IMR-90 (cell line): ENCODE data around the gene AGFG1. TPM values are rescaled to one million over a fixed set of nuclear protein-coding genes. Genes with fewer than 3 reads are reported as not detected.

Experiments used
- ATAC-seq: fragments of 200-7000 bp; cut with Tn5 transposase; 2 replicates; pipeline ENCODE4 v1.9.1; 2020; ENCODE audit warnings: low read depth, mild to moderate bottlenecking, moderate library complexity
- BruUV-seq: library from RNA; stranded (reverse); fragments of 400-500 nt; replicated peaks from 2 replicates; lab custom pipeline; 2021; lab: Mats Ljungman, UMichigan
- CTCF ChIA-PET: fragments of 300-600 bp; formaldehyde crosslinking; extraction: SDS; loops from one replicate; lab custom pipeline; 2021; ENCODE audit warnings: antibody characterized with exemption; lab: Yijun Ruan, JAX
- POLR2A ChIA-PET: fragments of 300-600 bp; sonication (Branson Sonifier 250); formaldehyde crosslinking; loops from one replicate; lab custom pipeline; 2022; ENCODE audit warnings: antibody characterized with exemption; ENCODE audit not compliant: unreplicated experiment; lab: Charles Lee
- DNase-seq: peaks from one replicate; pipeline ENCODE4 v3.0.0; 2013
- H2AFZ ChIP-seq: replicated peaks from 2 replicates; pipeline ENCODE3; 2013; ENCODE audit warnings: low read length, mild to moderate bottlenecking; ENCODE audit not compliant: poor library complexity
- H2AK5ac ChIP-seq: 2 replicates; pipeline ENCODE4 v1.6.1; 2013; ENCODE audit warnings: low read depth, low read length, inconsistent platforms
- H2AK9ac ChIP-seq: replicated peaks from 2 replicates; pipeline ENCODE3; 2013; ENCODE audit warnings: mild to moderate bottlenecking, low read depth, low read length, moderate library complexity; ENCODE audit not compliant: poor library complexity
- H2BK120ac ChIP-seq: 2 replicates; pipeline ENCODE4 v1.6.1; 2013; ENCODE audit warnings: low read depth, low read length, inconsistent platforms
- H2BK15ac ChIP-seq: 3 replicates; pipeline ENCODE4 v1.6.1; 2013; ENCODE audit warnings: low read depth, low read length, inconsistent platforms
- H2BK20ac ChIP-seq: 2 replicates; pipeline ENCODE4 v1.6.1; 2013; ENCODE audit warnings: low read depth, mild to moderate bottlenecking, inconsistent platforms, low read length, moderate library complexity
- H2BK5ac ChIP-seq: 2 replicates; pipeline ENCODE4 v1.6.1; 2013; ENCODE audit warnings: mild to moderate bottlenecking, low read depth, low read length, inconsistent platforms; ENCODE audit not compliant: poor library complexity, severe bottlenecking
- H3K14ac ChIP-seq: replicated peaks from 2 replicates; pipeline ENCODE4 v1.6.1; 2013; ENCODE audit warnings: low read depth, low read length, inconsistent platforms
- H3K18ac ChIP-seq: 2 replicates; pipeline ENCODE4 v1.6.1; 2013; ENCODE audit warnings: low read depth, low read length, control low read depth
- H3K23ac ChIP-seq: 2 replicates; pipeline ENCODE4 v1.6.1; 2013; ENCODE audit warnings: low read depth, low read length, inconsistent platforms
- H3K27ac ChIP-seq: 2 replicates; pipeline ENCODE4 v1.5.1; 2013; ENCODE audit warnings: mild to moderate bottlenecking, control low read depth, low read length; ENCODE audit not compliant: insufficient read depth
- H3K27me3 ChIP-seq: 2 replicates; pipeline ENCODE4 v1.6.1; 2013; ENCODE audit warnings: low read length; ENCODE audit not compliant: control insufficient read depth, insufficient read depth
- H3K36me3 ChIP-seq: 2 replicates; pipeline ENCODE4 v1.6.1; 2013; ENCODE audit warnings: low read length, mixed read lengths; ENCODE audit not compliant: control insufficient read depth, insufficient read depth
- H3K4ac ChIP-seq: 2 replicates; pipeline ENCODE4 v1.6.1; 2013; ENCODE audit warnings: low read depth, low read length, inconsistent platforms
- H3K4me1 ChIP-seq: 2 replicates; pipeline ENCODE4 v1.6.1; 2013; ENCODE audit warnings: low read length, mixed read lengths; ENCODE audit not compliant: control insufficient read depth, insufficient read depth
- H3K4me2 ChIP-seq: 2 replicates; pipeline ENCODE4 v1.6.1; 2013; ENCODE audit warnings: low read depth, mild to moderate bottlenecking, control low read depth, low read length, moderate library complexity
- H3K4me3 ChIP-seq: 2 replicates; pipeline ENCODE4 v1.5.1; 2013; ENCODE audit warnings: low read depth, mild to moderate bottlenecking, control low read depth, low read length, moderate library complexity; ENCODE audit not compliant: insufficient read depth
- H3K56ac ChIP-seq: 2 replicates; pipeline ENCODE4 v1.6.1; 2013; ENCODE audit warnings: low read length, inconsistent platforms; ENCODE audit not compliant: insufficient read depth; ENCODE audit errors: extremely low read depth
- H3K79me1 ChIP-seq, 2 experiments: 2 replicates each; pipeline ENCODE4 v1.6.1; 2013; ENCODE audit warnings: low read length in 2 of 2, inconsistent platforms in 1 of 2, low read depth in 1 of 2
- H3K9ac ChIP-seq: 2 replicates; pipeline ENCODE4 v1.6.1; 2013; ENCODE audit warnings: low read depth, low read length, control low read depth
- H3K9me1 ChIP-seq: 2 replicates; pipeline ENCODE4 v1.6.1; 2013; ENCODE audit warnings: low read length, inconsistent platforms; ENCODE audit not compliant: insufficient read depth
- H3K9me3 ChIP-seq: 2 replicates; pipeline ENCODE4 v1.6.1; 2013; ENCODE audit warnings: low read length; ENCODE audit not compliant: control insufficient read depth, insufficient read depth
- H4K20me1 ChIP-seq: 2 replicates; pipeline ENCODE4 v1.6.1; 2013; ENCODE audit warnings: low read length, inconsistent platforms; ENCODE audit not compliant: insufficient read depth
- H4K5ac ChIP-seq: 2 replicates; pipeline ENCODE4 v1.6.1; 2013; ENCODE audit warnings: mild to moderate bottlenecking, low read depth, low read length, control low read depth
- H4K8ac ChIP-seq, 2 experiments: 2 replicates each; pipeline ENCODE4 v1.6.1; 2013; ENCODE audit warnings: low read depth in 2 of 2, low read length in 2 of 2, control low read depth in 1 of 2, inconsistent platforms in 1 of 2
- H4K91ac ChIP-seq: 2 replicates; pipeline ENCODE4 v1.6.1; 2013; ENCODE audit warnings: low read depth, low read length, inconsistent platforms; ENCODE audit not compliant: insufficient read depth
- BHLHE40 ChIP-seq: fragments of 150-350 bp; IDR thresholded peaks from 2 replicates; pipeline ENCODE4 v1.6.1; 2016; ENCODE audit warnings: mild to moderate bottlenecking, low read depth, low read length
- CEBPB ChIP-seq: IDR thresholded peaks from 2 replicates; pipeline ENCODE4 v1.6.1; 2012; ENCODE audit warnings: low read depth, low read length, improper control_type of control experiment
- CHD1 ChIP-seq: IDR thresholded peaks from 2 replicates; pipeline ENCODE4 v1.6.1; 2012; ENCODE audit warnings: low read depth, low read length, improper control_type of control experiment
- FOS ChIP-seq: fragments of 150-350 bp; IDR thresholded peaks from 2 replicates; pipeline ENCODE4 v1.6.1; 2016; ENCODE audit warnings: low read depth, low read length
- MAZ ChIP-seq: IDR thresholded peaks from 2 replicates; pipeline ENCODE4 v1.6.1; 2012; ENCODE audit warnings: low read depth, mild to moderate bottlenecking, low read length, improper control_type of control experiment, moderate library complexity, borderline replicate concordance
- MXI1 ChIP-seq: IDR thresholded peaks from 2 replicates; pipeline ENCODE4 v1.6.1; 2012; ENCODE audit warnings: low read depth, mild to moderate bottlenecking, low read length, moderate library complexity, borderline replicate concordance
- POLR2A ChIP-seq: IDR thresholded peaks from 2 replicates; pipeline ENCODE4 v1.6.1; 2012; ENCODE audit warnings: mild to moderate bottlenecking, low read depth, low read length
- RAD21 ChIP-seq: IDR thresholded peaks from 2 replicates; pipeline ENCODE4 v1.6.1; 2012; ENCODE audit warnings: low read length, improper control_type of control experiment
- RCOR1 ChIP-seq: IDR thresholded peaks from 2 replicates; pipeline ENCODE4 v1.6.1; 2012; ENCODE audit warnings: mild to moderate bottlenecking, low read length, improper control_type of control experiment; ENCODE audit not compliant: insufficient replicate concordance
- RFX5 ChIP-seq: IDR thresholded peaks from 2 replicates; pipeline ENCODE4 v1.8.0; 2012; ENCODE audit warnings: low read depth, mild to moderate bottlenecking, low read length, moderate library complexity
- SMC3 ChIP-seq: fragments of 150-350 bp; IDR thresholded peaks from 2 replicates; pipeline ENCODE4 v1.6.1; 2016; ENCODE audit warnings: low read depth, mild to moderate bottlenecking, antibody characterized with exemption, low read length, moderate library complexity
- WGBS, 2 experiments: methylation state at CpG; one replicate each; pipeline versions ENCODE4 v1.1.5 to v1.1.7; 2013; ENCODE audit warnings: missing lambda C conversion rate in 2 of 2; ENCODE audit not compliant: insufficient read length in 1 of 2; ENCODE audit errors: extremely low coverage in 2 of 2; 5-methylcytosine and 5-hydroxymethylcytosine counted together
- dilution Hi-C: fragments of 300-500 bp; cut with HindIII; formaldehyde crosslinking; loops from one replicate; pipeline ENCODE4 v1.14.3; 2018; ENCODE audit warnings: low sequenced_read_pairs; ENCODE audit not compliant: unreplicated experiment
- in situ Hi-C: fragments of 300-500 bp; cut with MboI; formaldehyde crosslinking; loops from 3 replicates; pipeline ENCODE4 v1.14.3; 2019; ENCODE audit warnings: low sequenced_read_pairs, inconsistent platforms, mixed read lengths
- intact Hi-C: fragments of 100-400 bp; cut with micrococcal nuclease; formaldehyde crosslinking; loops from 2 replicates; pipeline ENCODE4 v1.10.0; 2022
- polyA plus RNA-seq, 3 experiments: library from polyadenylated mRNA; depleted of rRNA; stranded (reverse); fragments of >200 nt; gene quantifications; 2 replicates each; pipeline ENCODE4 v1.2.3, GENCODE V29; 2012; ENCODE audit warnings: low replicate concordance in 1 of 3
- total RNA-seq: library from RNA; depleted of rRNA; stranded (reverse); fragments of >200 nt; gene quantifications from 2 replicates; pipeline ENCODE4 v1.2.3, GENCODE V29; 2012
- TF ChIP-seq, protein P1 (sequence below): conservative IDR thresholded peaks from 2 replicates; pipeline ENCODE4 v1.5.1; 2012; ENCODE audit warnings: mild to moderate bottlenecking, low read depth, low read length, improper control_type of control experiment
- TF ChIP-seq, protein P2 (sequence below): fragments of 150-350 bp; IDR thresholded peaks from 2 replicates; pipeline ENCODE4 v1.6.1; 2016; ENCODE audit warnings: low read depth, mild to moderate bottlenecking, low read length, moderate library complexity, borderline replicate concordance
- TF ChIP-seq, protein P3 (sequence below): fragments of 150-350 bp; IDR thresholded peaks from 2 replicates; pipeline ENCODE4 v1.6.1; 2017; ENCODE audit warnings: mild to moderate bottlenecking, antibody characterized with exemption, low read length, low read depth

Gene AGFG1
- total and polyA plus RNA-seq, 2 of the 4 experiments (the other 2 are of a cell fraction): 58.4 to 126 TPM

DNA sequence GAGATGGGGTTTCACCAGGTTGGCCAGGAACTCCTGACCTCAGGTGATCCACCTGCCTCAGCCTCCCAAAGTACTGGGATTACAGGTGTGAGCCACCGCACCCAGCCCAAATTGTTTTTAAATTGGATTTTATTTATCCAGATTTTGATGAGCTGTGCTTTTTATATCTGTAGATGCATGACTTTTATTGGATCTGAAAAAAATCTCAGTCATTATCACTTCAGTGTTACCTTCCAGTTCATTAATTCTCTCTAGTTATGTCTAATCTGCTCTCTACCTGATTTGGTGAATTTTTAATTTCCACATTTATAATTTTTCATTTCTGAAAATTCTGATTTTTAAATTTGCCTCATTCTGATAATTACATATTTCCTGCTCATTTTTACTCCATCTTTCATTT lies 13.5 kb downstream of the AGFG1 start:
- Histone ChIP-seq H3K56ac (no peak overlapping the region), H3K4me3 (no peak overlapping the region), H3K27me3 (no peaks in the 10 kb centered on the region), H3K4me1 (peaks cover 3% of the 10 kb centered on the region), H3K9me3 (no peaks in the 10 kb centered on the region), H2AFZ (no peak overlapping the region), H4K5ac (no peak overlapping the region), H2AK5ac (no peak overlapping the region), H3K18ac (no peak overlapping the region), H3K4ac (no peak overlapping the region), H2BK20ac (no peak overlapping the region), H4K91ac (no peak overlapping the region), H3K27ac (no peak overlapping the region), H3K9ac (no peak overlapping the region), H3K14ac (no peak overlapping the region), H3K79me1 (peaks cover 4 to 24% of the 10 kb centered on the region in 2 experiments; a peak in 3 of 4 replicates), H2BK120ac (no peak overlapping the region), H4K8ac (no peak overlapping the region), H3K9me1 (0 out of 2 replicates have a peak, but pooled peaks cover 3% of the 10 kb centered on the region), H3K36me3 (no peaks in the 10 kb centered on the region), H3K4me2 (no peak overlapping the region), H2BK15ac (no peak overlapping the region), H3K23ac (no peak overlapping the region), H2AK9ac (no peak overlapping the region), H4K20me1 (peaks cover 76% of the 10 kb centered on the region), H2BK5ac (no peak overlapping the region)
- in situ Hi-C loops: no loop called here
- dilution Hi-C loops: no loop called here
- no TSS peak for BruUV-seq
- intact Hi-C loops: no loop called here
- TF ChIP-seq, protein P1, sequence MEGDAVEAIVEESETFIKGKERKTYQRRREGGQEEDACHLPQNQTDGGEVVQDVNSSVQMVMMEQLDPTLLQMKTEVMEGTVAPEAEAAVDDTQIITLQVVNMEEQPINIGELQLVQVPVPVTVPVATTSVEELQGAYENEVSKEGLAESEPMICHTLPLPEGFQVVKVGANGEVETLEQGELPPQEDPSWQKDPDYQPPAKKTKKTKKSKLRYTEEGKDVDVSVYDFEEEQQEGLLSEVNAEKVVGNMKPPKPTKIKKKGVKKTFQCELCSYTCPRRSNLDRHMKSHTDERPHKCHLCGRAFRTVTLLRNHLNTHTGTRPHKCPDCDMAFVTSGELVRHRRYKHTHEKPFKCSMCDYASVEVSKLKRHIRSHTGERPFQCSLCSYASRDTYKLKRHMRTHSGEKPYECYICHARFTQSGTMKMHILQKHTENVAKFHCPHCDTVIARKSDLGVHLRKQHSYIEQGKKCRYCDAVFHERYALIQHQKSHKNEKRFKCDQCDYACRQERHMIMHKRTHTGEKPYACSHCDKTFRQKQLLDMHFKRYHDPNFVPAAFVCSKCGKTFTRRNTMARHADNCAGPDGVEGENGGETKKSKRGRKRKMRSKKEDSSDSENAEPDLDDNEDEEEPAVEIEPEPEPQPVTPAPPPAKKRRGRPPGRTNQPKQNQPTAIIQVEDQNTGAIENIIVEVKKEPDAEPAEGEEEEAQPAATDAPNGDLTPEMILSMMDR: no peak
- TF ChIP-seq, protein P2, sequence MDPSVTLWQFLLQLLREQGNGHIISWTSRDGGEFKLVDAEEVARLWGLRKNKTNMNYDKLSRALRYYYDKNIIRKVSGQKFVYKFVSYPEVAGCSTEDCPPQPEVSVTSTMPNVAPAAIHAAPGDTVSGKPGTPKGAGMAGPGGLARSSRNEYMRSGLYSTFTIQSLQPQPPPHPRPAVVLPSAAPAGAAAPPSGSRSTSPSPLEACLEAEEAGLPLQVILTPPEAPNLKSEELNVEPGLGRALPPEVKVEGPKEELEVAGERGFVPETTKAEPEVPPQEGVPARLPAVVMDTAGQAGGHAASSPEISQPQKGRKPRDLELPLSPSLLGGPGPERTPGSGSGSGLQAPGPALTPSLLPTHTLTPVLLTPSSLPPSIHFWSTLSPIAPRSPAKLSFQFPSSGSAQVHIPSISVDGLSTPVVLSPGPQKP: no peak
- no peak for TF ChIP-seq CHD1
- no peak for TF ChIP-seq RCOR1
- TF ChIP-seq MXI1: no peak
- no peak for TF ChIP-seq RFX5
- no peak for TF ChIP-seq FOS
- TF ChIP-seq, protein P3, sequence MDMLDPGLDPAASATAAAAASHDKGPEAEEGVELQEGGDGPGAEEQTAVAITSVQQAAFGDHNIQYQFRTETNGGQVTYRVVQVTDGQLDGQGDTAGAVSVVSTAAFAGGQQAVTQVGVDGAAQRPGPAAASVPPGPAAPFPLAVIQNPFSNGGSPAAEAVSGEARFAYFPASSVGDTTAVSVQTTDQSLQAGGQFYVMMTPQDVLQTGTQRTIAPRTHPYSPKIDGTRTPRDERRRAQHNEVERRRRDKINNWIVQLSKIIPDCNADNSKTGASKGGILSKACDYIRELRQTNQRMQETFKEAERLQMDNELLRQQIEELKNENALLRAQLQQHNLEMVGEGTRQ: no peak
- no peak for TF ChIP-seq SMC3
- TF ChIP-seq BHLHE40: no peak
- no peak for TF ChIP-seq RAD21
- no peak for TF ChIP-seq CEBPB
- no peak for TF ChIP-seq POLR2A
- no peak for TF ChIP-seq MAZ
- CTCF ChIA-PET: interaction anchor here (0.7 kb wide), 1 partner anchor 23 kb away, joined by 5 read pairs; no protein-coding TSS in a partner anchor
- POLR2A ChIA-PET: interaction anchor here (0.7 kb wide), 1 partner anchor 171 kb away, joined by 6 read pairs; no protein-coding TSS in a partner anchor
- ATAC-seq (no peak), DNase-seq (no peak)
- WGBS, 2 experiments: no CpG with 5 or more reads among the region's 1 CpG
